GM12872 (cell line): ENCODE data around the gene MPL.

ENCODE experiments used
- TF ChIP-seq, protein P1 (sequence below): IDR thresholded peaks from 3 replicates; pipeline ENCODE4 v1.5.1; 2011; ENCODE audit warnings: low read depth, mild to moderate bottlenecking, low read length, moderate library complexity; ENCODE audit not compliant: insufficient read depth

The MPL gene

GRCh38 chr1:43352881-43353280 lies 15.3 kb downstream of the MPL start:
- TF ChIP-seq, protein P1, sequence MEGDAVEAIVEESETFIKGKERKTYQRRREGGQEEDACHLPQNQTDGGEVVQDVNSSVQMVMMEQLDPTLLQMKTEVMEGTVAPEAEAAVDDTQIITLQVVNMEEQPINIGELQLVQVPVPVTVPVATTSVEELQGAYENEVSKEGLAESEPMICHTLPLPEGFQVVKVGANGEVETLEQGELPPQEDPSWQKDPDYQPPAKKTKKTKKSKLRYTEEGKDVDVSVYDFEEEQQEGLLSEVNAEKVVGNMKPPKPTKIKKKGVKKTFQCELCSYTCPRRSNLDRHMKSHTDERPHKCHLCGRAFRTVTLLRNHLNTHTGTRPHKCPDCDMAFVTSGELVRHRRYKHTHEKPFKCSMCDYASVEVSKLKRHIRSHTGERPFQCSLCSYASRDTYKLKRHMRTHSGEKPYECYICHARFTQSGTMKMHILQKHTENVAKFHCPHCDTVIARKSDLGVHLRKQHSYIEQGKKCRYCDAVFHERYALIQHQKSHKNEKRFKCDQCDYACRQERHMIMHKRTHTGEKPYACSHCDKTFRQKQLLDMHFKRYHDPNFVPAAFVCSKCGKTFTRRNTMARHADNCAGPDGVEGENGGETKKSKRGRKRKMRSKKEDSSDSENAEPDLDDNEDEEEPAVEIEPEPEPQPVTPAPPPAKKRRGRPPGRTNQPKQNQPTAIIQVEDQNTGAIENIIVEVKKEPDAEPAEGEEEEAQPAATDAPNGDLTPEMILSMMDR = no peak

DNA sequence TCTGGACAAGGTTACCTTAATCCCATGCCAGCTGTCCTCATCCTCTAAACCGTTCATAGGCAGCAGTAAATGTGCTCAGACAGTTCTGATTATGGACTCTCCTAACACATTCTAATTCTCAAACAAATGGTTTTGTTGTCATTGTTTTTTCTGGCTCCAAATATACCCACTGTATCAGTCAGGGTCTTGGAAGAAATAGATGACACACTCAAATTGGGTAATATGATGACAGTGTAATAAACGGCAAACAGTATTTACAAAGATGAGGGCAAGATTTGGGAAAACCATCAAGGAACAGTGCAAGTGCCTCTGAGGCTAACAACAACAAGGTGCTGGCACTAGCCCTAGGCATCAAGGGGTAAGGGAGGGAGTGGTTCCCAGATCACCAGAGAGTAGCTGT lies 16.9 kb downstream of the MPL start:
- TF ChIP-seq, protein P1 = no peak

- TF ChIP-seq, protein P1 = no peak
Measured at GRCh38 chr1:43354936-43355335, 17.3 kb downstream of the MPL start.

DNA sequence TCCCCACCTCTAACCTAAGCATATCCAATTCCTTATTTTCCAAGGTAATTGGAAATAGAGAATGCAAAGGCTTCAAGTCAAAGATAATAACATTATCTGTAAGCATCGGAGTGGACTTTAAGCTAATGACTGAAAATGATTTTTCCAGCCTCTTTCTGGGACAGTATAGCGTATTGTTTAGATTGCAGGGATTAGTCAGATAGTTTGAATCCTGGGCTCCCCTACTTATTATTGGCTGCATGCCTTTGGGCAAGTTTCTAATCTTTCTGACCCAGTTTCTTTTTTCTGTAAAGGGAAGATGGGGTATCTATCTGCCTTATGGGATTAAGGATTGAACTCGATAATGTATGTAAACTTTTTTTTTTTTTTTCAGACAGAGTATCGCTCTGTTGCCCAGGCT lies 19.6 kb downstream of the MPL start:
- TF ChIP-seq, protein P1 = no peak

DNA sequence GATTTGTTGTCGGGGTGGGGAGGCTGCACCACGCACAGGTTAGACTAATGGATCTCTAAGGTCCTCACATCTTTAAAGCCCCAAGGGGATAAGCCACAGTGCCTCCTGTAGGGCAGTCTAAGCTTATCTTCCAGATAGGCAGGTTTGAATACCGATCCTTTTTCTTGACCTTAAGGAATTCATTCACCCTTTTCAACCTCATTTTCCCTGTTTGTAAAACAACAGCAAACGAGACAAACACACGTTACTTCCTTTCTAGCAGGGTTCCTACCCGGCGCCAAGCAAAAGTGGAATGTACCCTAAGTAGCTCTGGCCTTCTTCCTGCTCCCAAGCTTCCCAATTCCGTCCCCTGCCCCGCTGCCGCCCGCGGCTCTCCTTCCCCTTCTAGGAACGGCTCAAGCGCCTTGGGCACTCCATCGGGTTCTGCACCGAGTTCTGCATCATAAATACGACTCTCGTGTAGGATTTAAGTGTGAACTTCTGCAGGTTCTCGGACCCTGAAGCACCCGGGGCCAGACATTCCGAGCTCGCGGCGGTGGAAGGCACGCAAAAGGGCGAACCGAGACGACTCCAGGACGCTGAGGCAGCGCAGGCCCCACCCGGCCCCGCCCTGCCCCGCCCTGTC lies 20.6 kb downstream of the MPL start:
- TF ChIP-seq, protein P1 = peak; percentile 67

GRCh38 chr1:43358746-43359693 lies 21.4 kb downstream of the MPL start, which contains the start of gene CDC20:
Gene CDC20, plus strand, starts transcription at chr1:43358981. Its CDS starts 235 bp downstream, at chr1:43359216.
- TF ChIP-seq, protein P1 = no peak

DNA sequence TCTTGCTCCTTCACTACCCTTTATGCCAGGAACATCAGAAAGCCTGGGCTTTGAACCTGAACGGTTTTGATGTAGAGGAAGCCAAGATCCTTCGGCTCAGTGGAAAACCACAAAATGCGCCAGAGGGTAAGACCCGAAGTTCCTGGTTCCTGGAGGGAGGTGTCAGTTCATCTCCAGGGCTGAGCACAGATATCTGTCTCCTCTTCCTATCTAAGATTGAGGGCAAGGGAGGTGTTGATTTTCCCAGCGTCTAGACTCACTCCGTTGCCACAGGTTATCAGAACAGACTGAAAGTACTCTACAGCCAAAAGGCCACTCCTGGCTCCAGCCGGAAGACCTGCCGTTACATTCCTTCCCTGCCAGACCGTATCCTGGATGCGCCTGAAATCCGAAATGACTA lies 22.1 kb downstream of the MPL start:
- TF ChIP-seq, protein P1 = no peak
